Tibial artery (tissue), 4 donors: ENCODE data around the gene PTPRU.
"Not testable (repeated sequence)": the region's sequence is repeated elsewhere in the genome, so short reads cannot be mapped to it uniquely, and the experiment has no call there.

Experiments used
- DNase-seq, 2 donors: peaks; one replicate each; pipeline ENCODE4 v3.0.0-alpha.2; 2019
- H3K27ac ChIP-seq, 2 donors: fragments of 200-600 bp; sonication (generic) in 1 of 2; 1 replicate in 1 of 2; 2 replicates in 1 of 2; pipeline ENCODE4 v1.5.1; 2018 to 2019; ENCODE audit warnings: mild to moderate bottlenecking in 1 of 2
- H3K27me3 ChIP-seq, 2 donors: fragments of 200-600 bp; sonication (generic) in 1 of 2; one replicate each; pipeline versions ENCODE4 v1.5.1 to v1.6.0; 2016 to 2019
- H3K36me3 ChIP-seq, 3 donors: fragments of 200-600 bp; sonication (generic) in 2 of 3; one replicate each; pipeline ENCODE4 v1.5.1; 2016 to 2019; ENCODE audit warnings: mild to moderate bottlenecking in 2 of 3
- H3K4me1 ChIP-seq, 4 donors: fragments of 200-600 bp; sonication (generic) in 2 of 4; 1 replicate in 3 of 4; 2 replicates in 1 of 4; pipeline ENCODE4 v1.5.1; 2016 to 2019
- H3K4me3 ChIP-seq, 2 donors: fragments of 200-600 bp; sonication (generic) in 1 of 2; 1 replicate in 1 of 2; 2 replicates in 1 of 2; pipeline ENCODE4 v1.5.1; 2018 to 2019; ENCODE audit warnings: mild to moderate bottlenecking in 2 of 2
- H3K9me3 ChIP-seq, 3 donors: fragments of 200-600 bp; sonication (generic) in 1 of 3; one replicate each; pipeline ENCODE4 v1.5.1; 2016 to 2019
- intact Hi-C: fragments of 100-400 bp; cut with DNase I; formaldehyde crosslinking; loops from one replicate; pipeline ENCODE4 v1.15.0; 2023; ENCODE audit warnings: low total_unique reads
- TF ChIP-seq, protein P1 (sequence below), 2 experiments: fragments of 200-600 bp in 1 of 2; fragments of 450-650 bp in 1 of 2; IDR thresholded peaks; one replicate each; pipeline ENCODE4 v1.5.1; 2017 to 2019; ENCODE audit warnings: antibody characterized with exemption in 2 of 2, mild to moderate bottlenecking in 1 of 2, moderate library complexity in 1 of 2

PTPRU gene

DNA sequence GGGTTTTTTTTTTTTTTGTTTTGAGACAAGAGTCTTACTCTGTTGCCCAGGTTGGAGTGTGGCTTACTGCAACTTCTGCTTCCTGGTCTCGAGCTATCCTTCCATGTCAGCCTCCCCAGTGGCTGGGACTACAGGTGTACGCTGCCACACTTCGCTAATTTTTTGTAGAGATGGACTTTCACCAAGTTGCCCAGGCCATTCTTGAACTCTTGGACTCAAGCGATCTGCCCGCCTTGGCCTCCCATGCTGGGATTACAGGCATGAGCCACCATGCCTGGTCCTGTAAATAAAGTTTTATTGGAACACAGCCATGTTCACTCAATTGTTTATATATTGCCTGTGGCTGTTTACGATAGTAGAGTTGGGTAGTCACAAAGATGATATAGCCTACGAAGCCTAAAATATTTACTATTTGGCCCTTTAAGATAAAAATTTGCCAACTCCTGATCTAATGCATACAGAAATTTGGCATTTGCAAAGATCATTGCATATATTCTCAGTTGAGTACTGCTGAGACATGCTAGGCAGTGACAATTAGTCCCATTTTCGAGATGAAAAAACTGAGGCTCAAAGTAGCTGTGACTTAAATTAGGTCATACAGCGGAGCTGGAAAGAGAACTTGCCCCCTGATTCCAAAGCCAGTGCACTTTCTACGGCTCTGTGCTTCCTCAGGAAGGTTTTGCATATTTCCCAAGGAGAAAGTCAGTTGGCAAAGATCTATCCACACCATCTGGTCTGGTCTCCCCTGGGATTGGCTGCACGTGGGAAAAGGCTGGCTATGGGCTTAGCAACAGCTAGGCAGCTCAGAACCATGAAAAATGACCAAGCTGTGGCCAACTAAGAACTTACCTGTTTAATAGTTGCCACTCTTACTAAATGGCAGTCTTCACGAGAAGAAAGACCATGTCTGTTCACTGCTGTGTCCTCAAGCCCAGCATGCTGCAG is 25.0 kb upstream of the PTPRU start:
- TF ChIP-seq, protein P1, sequence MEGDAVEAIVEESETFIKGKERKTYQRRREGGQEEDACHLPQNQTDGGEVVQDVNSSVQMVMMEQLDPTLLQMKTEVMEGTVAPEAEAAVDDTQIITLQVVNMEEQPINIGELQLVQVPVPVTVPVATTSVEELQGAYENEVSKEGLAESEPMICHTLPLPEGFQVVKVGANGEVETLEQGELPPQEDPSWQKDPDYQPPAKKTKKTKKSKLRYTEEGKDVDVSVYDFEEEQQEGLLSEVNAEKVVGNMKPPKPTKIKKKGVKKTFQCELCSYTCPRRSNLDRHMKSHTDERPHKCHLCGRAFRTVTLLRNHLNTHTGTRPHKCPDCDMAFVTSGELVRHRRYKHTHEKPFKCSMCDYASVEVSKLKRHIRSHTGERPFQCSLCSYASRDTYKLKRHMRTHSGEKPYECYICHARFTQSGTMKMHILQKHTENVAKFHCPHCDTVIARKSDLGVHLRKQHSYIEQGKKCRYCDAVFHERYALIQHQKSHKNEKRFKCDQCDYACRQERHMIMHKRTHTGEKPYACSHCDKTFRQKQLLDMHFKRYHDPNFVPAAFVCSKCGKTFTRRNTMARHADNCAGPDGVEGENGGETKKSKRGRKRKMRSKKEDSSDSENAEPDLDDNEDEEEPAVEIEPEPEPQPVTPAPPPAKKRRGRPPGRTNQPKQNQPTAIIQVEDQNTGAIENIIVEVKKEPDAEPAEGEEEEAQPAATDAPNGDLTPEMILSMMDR (IDR thresholded peaks at IDR 0.05): no peak
- DNase-seq: no peak
- Histone ChIP-seq H3K9me3 (no peaks in the 10 kb centered on the region), H3K4me3 (no peak overlapping the region), H3K4me1 (no peaks in the 10 kb centered on the region), H3K27me3 (no peaks in the 10 kb centered on the region), H3K27ac (no peak overlapping the region), H3K36me3 (peaks cover 28 to 71% (median 60%) of the 10 kb centered on the region in 3 donors)
- intact Hi-C loops: no loop called here

DNA sequence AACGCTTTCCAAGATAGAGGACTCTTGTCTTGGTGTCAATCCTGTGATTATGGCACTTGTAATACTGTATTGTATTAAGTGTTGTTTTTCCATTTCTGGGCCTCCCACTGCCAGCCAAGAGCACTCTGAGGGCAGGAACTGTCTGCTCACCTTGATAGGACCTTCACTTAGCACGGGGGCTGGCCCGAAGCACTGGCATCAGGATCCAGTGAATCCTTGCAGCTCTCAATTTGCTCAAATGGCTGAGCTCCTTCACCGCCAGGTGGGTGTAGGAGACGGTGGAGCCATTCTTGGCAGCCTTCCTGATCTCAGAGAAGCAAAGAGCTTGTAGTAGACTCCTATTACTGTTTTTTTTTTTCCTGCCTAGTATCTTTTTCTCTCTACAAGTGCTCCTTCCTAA is 23.3 kb upstream of the PTPRU start:
- no peaks in the 10 kb centered on the region for H3K27me3 ChIP-seq
- H3K4me1 ChIP-seq: no peaks in the 10 kb centered on the region
- H3K27ac ChIP-seq: no peak overlapping the region
- DNase-seq: no peak
- peaks cover 28 to 72% (median 56%) of the 10 kb centered on the region in 3 donors for H3K36me3 ChIP-seq
- TF ChIP-seq, protein P1 (IDR thresholded peaks at IDR 0.05): no peak
- H3K9me3 ChIP-seq: no peaks in the 10 kb centered on the region
- intact Hi-C loops: no loop called here
- H3K4me3 ChIP-seq: no peak overlapping the region

DNA sequence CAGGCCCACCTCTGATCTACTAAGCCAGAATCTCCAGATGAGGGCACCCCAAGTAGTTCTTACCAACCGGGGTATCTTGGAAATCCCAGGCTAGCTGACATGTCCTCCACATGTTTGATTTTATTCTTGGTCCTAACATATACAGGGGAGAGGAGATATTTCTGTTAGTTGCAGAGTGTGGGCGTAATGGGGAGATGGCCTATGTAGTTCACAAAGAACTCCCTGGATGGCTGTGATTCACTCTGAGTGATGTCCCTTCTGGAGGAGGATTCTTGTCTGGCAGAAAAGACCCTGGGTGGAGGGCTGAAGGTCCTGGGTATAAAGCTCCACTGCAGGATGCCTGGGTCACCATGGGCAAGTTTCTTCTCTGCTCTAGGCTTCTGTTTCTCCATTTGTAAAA is 18.7 kb upstream of the PTPRU start:
- no peaks in the 10 kb centered on the region for H3K9me3 ChIP-seq
- no peaks in the 10 kb centered on the region for H3K27me3 ChIP-seq
- no peak overlapping the region for H3K4me3 ChIP-seq
- H3K4me1 ChIP-seq: no peaks in the 10 kb centered on the region
- DNase-seq: no peak
- TF ChIP-seq, protein P1 (IDR thresholded peaks at IDR 0.05): no peak
- peaks cover 18 to 67% (median 45%) of the 10 kb centered on the region in 3 donors for H3K36me3 ChIP-seq
- intact Hi-C loops: no loop called here
- no peak overlapping the region for H3K27ac ChIP-seq

DNA sequence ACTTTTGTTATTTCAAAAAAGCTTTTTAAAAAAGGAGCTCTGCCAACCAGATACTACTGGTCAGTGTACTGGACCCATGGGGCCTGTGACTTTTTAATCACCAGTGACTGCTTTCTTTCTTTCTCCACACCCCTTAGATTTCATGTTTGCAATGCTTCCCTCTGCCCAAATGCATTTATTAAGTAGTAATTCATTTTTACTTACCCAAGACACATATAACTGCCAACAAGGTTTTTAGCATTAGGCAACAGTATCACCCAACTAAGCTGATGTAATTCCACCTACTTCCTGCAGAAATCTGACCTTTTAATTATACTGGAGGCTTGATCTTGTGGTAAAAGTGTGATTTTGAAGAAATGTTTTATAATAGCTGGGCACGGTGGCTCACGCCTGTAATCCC is 18.1 kb upstream of the PTPRU start:
- intact Hi-C loops: no loop called here
- Histone ChIP-seq H3K27me3 (no peaks in the 10 kb centered on the region), H3K27ac (no peak overlapping the region), H3K4me3 (no peak overlapping the region), H3K36me3 (peaks cover 18 to 67% (median 39%) of the 10 kb centered on the region in 3 donors), H3K9me3 (no peaks in the 10 kb centered on the region), H3K4me1 (no peaks in the 10 kb centered on the region)
- TF ChIP-seq, protein P1 (IDR thresholded peaks at IDR 0.05): no peak
- DNase-seq: no peak

DNA sequence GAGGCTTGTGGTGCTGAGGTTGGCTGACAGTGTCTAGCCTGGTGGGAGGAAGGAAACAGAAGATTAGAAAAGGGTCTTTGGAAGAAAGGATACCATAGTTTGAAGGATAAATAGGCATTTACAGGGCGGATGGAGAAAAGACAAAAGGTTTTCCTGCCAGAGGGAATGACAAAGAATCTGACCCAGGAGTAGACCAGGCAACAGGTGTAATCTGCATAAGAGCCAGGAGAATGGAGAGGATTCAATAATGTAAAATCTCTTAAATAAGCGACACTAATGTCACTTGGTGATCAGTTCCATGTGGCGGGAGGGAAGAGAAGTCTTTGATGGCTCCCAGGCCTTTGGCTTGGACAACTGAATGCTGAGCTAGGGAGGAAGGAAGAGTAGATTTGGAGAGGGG is 15.0 kb upstream of the PTPRU start:
- intact Hi-C loops: no loop called here

DNA sequence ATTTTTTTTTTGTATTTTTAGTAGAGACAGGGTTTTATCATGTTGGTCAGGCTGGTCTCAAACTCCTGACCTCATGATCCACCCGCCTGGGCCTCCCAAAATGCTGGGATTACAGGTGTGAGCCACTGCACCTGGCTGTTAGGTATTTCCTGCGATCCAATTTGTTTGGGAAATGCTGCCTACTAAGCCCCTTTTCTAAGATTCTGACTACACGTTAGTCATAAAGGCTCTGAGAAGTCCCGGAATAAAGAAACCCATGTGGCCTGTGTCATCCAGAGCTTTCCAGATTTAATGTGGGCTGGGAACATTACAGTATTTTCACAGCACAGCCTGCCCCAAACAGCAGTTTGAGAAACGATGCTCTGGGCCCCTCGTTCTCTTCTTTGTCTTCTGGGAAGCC is 14.1 kb upstream of the PTPRU start:
- H3K27ac ChIP-seq, H3K9me3 ChIP-seq, H3K27me3 ChIP-seq, H3K4me1 ChIP-seq, H3K4me3 ChIP-seq, intact Hi-C loops, DNase-seq: not testable (repeated sequence)
- H3K36me3 ChIP-seq: peaks cover 0 to 60% (median 31%) of the 10 kb centered on the region in 3 donors

More for the DNA sequence above, 15.0 kb upstream of the PTPRU start:
- no peak for DNase-seq
- Histone ChIP-seq H3K4me1 (no peaks in the 10 kb centered on the region), H3K27me3 (no peaks in the 10 kb centered on the region), H3K4me3 (no peak overlapping the region), H3K36me3 (peaks cover under 1 to 64% (median 31%) of the 10 kb centered on the region in 3 donors), H3K9me3 (no peaks in the 10 kb centered on the region), H3K27ac (no peak overlapping the region)
- TF ChIP-seq, protein P1 (IDR thresholded peaks at IDR 0.05): no peak
